ENCODE results near the gene KLHL2. TPM values are rescaled to one million over a fixed set of nuclear protein-coding genes. Genes with fewer than 3 reads are reported as not detected.

Gene KLHL2
- total and polyA plus RNA-seq, 9 of the 15 experiments (the other 6 are each of a cell fraction or from before 2014, with no cell fraction given): 2.5 to 11.3 (median 6.1) TPM

DNA sequence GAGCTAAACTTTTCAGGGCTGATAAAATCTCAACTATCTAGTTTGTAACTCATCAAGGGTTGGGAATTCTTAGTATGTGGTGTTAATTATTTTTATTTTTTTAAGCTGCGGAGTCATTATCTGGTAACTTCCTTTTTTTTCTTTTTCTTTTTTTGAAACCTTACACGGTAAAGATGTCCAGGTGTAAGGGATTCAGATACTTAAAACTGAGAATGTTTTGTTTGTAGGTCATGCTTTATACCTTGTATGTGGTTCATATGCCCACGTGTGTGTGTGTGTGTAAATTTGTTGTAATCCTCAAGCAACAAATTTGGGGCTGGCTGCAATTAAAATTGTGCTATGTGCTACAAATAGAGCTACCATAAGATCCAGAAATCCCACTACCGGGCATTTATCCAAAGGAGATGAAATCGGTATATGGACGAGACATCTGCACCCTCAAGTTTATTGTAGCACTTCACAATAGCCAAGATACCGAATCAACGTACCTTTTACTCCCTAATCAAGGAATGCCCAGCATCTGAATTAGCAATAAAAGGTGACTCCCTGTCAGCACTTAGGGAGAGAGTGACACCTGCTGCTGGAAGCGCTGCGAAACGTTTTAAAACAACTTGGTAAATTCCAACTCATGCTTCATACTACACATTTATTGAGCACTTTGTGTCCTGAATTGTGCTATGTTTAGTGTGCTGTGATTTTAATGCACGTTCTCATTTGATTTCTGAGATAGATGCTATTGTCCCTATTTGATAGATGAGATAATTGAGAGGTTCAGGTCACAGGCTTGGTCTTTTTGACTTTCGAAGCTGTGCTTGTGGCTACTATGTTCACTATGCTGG lies 136.2 kb downstream of the KLHL2 start:
- in situ Hi-C loops (cut with MboI) (no loop called here), intact Hi-C loops (cut with micrococcal nuclease) (loop anchor here (5.0 kb wide), 1 partner anchor 211 kb away; no protein-coding TSS in a partner anchor)
- H3K4me2 ChIP-seq (ENCODE audit: insufficient read depth, low read length): no peak overlapping the region
- ATAC-seq: no peak
- H2AFZ ChIP-seq (ENCODE audit: low read depth, low read length): no peak overlapping the region
- no peaks in the 10 kb centered on the region for H3K9me3 ChIP-seq (replicated peaks; ENCODE audit: control insufficient read depth, insufficient read depth, low read depth, low read length)
- CTCF ChIA-PET (ENCODE audit: low intra/inter-chr PET ratio): no interaction called here
- no peak overlapping the region for H3K4me3 ChIP-seq
- peaks cover 10% of the 10 kb centered on the region for H4K20me1 ChIP-seq (replicated peaks; ENCODE audit: control insufficient read depth, insufficient read depth, low read length)
- FAIRE-seq: no peak
- no peaks in the 10 kb centered on the region for H3K9me1 ChIP-seq (ENCODE audit: control insufficient read depth, insufficient read depth, low read length)
- DNase-seq (ENCODE audit: extremely low read depth in 1 of 4, low spot score in 3 of 4): no peak
- no peak overlapping the region for H3K9ac ChIP-seq (ENCODE audit: insufficient read depth in 1 of 2, low read depth in 2 of 2, low read length in 2 of 2)
- H3K27me3 ChIP-seq (ENCODE audit: control insufficient read depth in 2 of 2, insufficient read depth in 2 of 2, low read length in 2 of 2): no peaks in the 10 kb centered on the region
- H3K27ac ChIP-seq (ENCODE audit: extremely low read depth, low read depth, low read length): no peak overlapping the region
- H3K4me1 ChIP-seq (replicated peaks in 1 of 2; ENCODE audit: control insufficient read depth in 2 of 2, insufficient read depth in 2 of 2, low read length in 2 of 2): peaks cover 0 to 8% of the 10 kb centered on the region in 2 experiments; a peak in 2 of 5 replicates
- POLR2A ChIA-PET: interaction anchor here (1.0 to 1.5 kb wide), 5 partner anchors 8 to 231 kb away, joined by 3 to 5 read pairs (median 3); partner anchors contain the start of gene TMEM192
- WGBS (ENCODE audit: insufficient coverage, low coverage, missing lambda C conversion rate): 60% methylated on average over 13 of the region's 13 CpGs
- H3K36me3 ChIP-seq (ENCODE audit: control insufficient read depth, insufficient read depth, low read length): peaks cover 50% of the 10 kb centered on the region
- H3K79me2 ChIP-seq (ENCODE audit: control insufficient read depth, insufficient read depth, low read length): no peaks in the 10 kb centered on the region; the same call in 2 of the 3 replicates
- no TSS peak for BruUV-seq (replicated peaks)
- no peak for TF ChIP-seq HNRNPLL (IDR thresholded peaks at IDR 0.05; ENCODE audit: low read depth, low read length, poor library complexity, severe bottlenecking)
- TF ChIP-seq HDAC8 (tag; IDR thresholded peaks at IDR 0.05): no peak
- TF ChIP-seq, protein P1, sequence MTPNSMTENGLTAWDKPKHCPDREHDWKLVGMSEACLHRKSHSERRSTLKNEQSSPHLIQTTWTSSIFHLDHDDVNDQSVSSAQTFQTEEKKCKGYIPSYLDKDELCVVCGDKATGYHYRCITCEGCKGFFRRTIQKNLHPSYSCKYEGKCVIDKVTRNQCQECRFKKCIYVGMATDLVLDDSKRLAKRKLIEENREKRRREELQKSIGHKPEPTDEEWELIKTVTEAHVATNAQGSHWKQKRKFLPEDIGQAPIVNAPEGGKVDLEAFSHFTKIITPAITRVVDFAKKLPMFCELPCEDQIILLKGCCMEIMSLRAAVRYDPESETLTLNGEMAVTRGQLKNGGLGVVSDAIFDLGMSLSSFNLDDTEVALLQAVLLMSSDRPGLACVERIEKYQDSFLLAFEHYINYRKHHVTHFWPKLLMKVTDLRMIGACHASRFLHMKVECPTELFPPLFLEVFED (CRISPR knock-in tag; conservative IDR thresholded peaks at IDR 0.05): no peak
- no peak for TF ChIP-seq ZNF551 (CRISPR knock-in tag; IDR thresholded peaks at IDR 0.05)
- TF ChIP-seq, protein P2, sequence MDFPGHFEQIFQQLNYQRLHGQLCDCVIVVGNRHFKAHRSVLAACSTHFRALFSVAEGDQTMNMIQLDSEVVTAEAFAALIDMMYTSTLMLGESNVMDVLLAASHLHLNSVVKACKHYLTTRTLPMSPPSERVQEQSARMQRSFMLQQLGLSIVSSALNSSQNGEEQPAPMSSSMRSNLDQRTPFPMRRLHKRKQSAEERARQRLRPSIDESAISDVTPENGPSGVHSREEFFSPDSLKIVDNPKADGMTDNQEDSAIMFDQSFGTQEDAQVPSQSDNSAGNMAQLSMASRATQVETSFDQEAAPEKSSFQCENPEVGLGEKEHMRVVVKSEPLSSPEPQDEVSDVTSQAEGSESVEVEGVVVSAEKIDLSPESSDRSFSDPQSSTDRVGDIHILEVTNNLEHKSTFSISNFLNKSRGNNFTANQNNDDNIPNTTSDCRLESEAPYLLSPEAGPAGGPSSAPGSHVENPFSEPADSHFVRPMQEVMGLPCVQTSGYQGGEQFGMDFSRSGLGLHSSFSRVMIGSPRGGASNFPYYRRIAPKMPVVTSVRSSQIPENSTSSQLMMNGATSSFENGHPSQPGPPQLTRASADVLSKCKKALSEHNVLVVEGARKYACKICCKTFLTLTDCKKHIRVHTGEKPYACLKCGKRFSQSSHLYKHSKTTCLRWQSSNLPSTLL (IDR thresholded peaks at IDR 0.05): no peak; the same call in 1 of the 2 replicates
- no peak; the same call in 1 of the 2 replicates for TF ChIP-seq THRAP3 (IDR thresholded peaks at IDR 0.05; ENCODE audit: borderline replicate concordance)
- TF ChIP-seq CBX5 (IDR thresholded peaks at IDR 0.05; ENCODE audit: borderline replicate concordance, low read depth): no peak
- TF ChIP-seq MEIS2 (IDR thresholded peaks at IDR 0.05; ENCODE audit: partially characterized antibody): peak; percentile 3
- TF ChIP-seq KLF10 (CRISPR knock-in tag; IDR thresholded peaks at IDR 0.05): 0 out of 2 replicates have a peak, but pooled peaks have one; percentile 8
- TF ChIP-seq, protein P3, sequence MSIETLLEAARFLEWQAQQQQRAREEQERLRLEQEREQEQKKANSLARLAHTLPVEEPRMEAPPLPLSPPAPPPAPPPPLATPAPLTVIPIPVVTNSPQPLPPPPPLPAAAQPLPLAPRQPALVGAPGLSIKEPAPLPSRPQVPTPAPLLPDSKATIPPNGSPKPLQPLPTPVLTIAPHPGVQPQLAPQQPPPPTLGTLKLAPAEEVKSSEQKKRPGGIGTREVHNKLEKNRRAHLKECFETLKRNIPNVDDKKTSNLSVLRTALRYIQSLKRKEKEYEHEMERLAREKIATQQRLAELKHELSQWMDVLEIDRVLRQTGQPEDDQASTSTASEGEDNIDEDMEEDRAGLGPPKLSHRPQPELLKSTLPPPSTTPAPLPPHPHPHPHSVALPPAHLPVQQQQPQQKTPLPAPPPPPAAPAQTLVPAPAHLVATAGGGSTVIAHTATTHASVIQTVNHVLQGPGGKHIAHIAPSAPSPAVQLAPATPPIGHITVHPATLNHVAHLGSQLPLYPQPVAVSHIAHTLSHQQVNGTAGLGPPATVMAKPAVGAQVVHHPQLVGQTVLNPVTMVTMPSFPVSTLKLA (conservative IDR thresholded peaks at IDR 0.05): 0 out of 4 replicates have a peak, but pooled peaks of 1 of the 2 experiments have one; percentile 16
- peak; percentile 38; the same call in 1 of the 2 replicates for TF ChIP-seq MYNN (IDR thresholded peaks at IDR 0.05)
- no peak for TF ChIP-seq MYNN (CRISPR knock-in tag; IDR thresholded peaks at IDR 0.05)
- peak; percentile 96 for TF ChIP-seq POLR2AphosphoS2 (IDR thresholded peaks at IDR 0.05; ENCODE audit: low read length)
- TF ChIP-seq HMGN3 (IDR thresholded peaks at IDR 0.05; ENCODE audit: borderline replicate concordance, extremely low read depth, insufficient read length, low read depth, low read length): peak; percentile 18
- TF ChIP-seq RB1 (IDR thresholded peaks at IDR 0.05; ENCODE audit: low read depth): no peak
- TF ChIP-seq RBFOX2 (IDR thresholded peaks at IDR 0.05; ENCODE audit: low read depth, low read length): no peak
- peak; percentile 88 for TF ChIP-seq SUPT5H (IDR thresholded peaks at IDR 0.05)
- TF ChIP-seq DNMT1 (IDR thresholded peaks at IDR 0.05): peak; percentile 49; the same call in 1 of the 2 replicates
